ENCODE measurements around the gene PREX1.

PREX1 gene

GRCh38 chr20:48750941-48751635 lies 76.7 kb downstream of the PREX1 start:
- DNase-seq (ENCODE audit: low read depth in 1 of 2, low spot score in 1 of 2): peak in 1 of 2 experiments; percentile 24
- no peak for TF ChIP-seq JUND (IDR thresholded peaks at IDR 0.05; ENCODE audit: low read depth)
- in situ Hi-C loops (cut with HindIII; ENCODE audit: low pct_unique_long_range_greater_than_20kb, low sequenced_read_pairs): no loop called here

DNA sequence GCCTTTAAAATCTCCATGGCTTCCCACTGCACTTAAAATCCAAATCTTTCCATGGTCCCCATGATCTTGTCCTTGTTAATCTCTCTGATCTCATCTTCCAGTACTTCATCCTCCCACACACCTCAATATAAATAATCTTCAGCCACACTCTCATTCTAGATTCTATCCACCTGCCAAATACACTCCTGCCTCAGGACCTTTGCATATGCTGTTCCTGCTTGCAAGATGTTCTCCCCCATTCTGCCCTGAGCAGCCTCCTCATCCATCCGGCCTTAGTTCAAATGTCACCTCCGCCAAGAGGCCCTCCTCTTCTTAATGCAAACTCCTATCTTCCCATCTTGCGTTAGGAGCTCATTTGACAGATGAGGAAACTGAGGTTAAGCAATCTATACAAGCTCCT lies 77.4 kb downstream of the PREX1 start:
- no peak for DNase-seq (ENCODE audit: low read depth in 1 of 2, low spot score in 1 of 2)
- in situ Hi-C loops (cut with HindIII; ENCODE audit: low pct_unique_long_range_greater_than_20kb, low sequenced_read_pairs): no loop called here
- no peak for TF ChIP-seq JUND (IDR thresholded peaks at IDR 0.05; ENCODE audit: low read depth)

- TF ChIP-seq JUND (IDR thresholded peaks at IDR 0.05; ENCODE audit: low read depth): no peak
- in situ Hi-C loops (cut with HindIII; ENCODE audit: low pct_unique_long_range_greater_than_20kb, low sequenced_read_pairs): no loop called here
- DNase-seq (ENCODE audit: low read depth in 1 of 2, low spot score in 1 of 2): no peak
These were observed 78.4 kb downstream of the PREX1 start for GRCh38 chr20:48749437-48749836.

DNA sequence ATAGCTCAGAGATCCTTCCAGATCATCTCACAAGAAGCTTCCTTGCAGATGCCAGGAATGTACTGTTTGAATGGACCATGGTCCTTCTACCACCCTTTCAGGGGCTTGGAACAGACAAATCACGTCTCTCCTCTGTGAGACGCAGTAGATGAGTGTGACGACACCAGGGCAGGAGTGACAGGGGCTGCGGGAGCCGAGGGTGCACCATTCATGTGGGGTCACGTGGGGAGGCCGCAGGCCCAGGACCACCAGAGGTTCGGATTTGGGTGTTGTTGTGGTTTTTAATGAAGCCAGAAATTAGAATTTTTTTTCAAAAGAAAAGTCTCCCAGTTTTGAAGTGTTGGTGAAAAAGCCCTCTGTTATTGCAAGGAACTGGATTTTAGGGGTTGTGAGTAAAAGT lies 79.2 kb downstream of the PREX1 start:
- no peak for DNase-seq (ENCODE audit: low read depth in 1 of 2, low spot score in 1 of 2)
- in situ Hi-C loops (cut with HindIII; ENCODE audit: low pct_unique_long_range_greater_than_20kb, low sequenced_read_pairs): no loop called here
- no peak for TF ChIP-seq JUND (IDR thresholded peaks at IDR 0.05; ENCODE audit: low read depth)

DNA sequence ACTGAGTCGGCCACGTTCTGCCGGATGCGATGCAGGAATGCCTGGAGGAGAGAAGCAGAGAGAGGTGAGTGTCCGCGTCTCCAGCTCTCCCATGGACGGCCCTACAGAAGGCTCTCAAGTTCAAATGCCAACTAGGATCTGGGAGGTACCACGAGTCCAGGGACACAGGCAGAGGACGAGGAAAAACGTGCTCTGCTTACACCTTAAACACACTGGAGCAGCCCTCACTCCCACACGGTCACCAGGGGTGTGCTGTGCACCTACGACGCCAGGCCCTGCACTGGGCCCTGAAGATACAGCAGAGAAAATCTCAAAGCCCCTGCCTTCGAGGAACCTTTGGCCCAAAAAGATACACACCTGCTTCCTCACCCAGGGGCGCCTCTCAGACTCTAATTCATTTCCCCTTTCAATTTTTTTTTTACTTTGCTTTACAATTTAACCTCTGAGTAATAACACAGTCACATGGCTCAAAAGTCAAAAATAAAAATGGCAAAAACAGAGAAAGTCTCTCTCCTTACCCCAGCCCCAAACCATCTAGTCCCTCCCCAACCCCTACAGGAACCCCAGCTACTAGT lies 79.9 kb downstream of the PREX1 start:
- in situ Hi-C loops (cut with HindIII; ENCODE audit: low pct_unique_long_range_greater_than_20kb, low sequenced_read_pairs): no loop called here
- no peak for TF ChIP-seq JUND (IDR thresholded peaks at IDR 0.05; ENCODE audit: low read depth)
- no peak for DNase-seq (ENCODE audit: low read depth in 1 of 2, low spot score in 1 of 2)

DNA sequence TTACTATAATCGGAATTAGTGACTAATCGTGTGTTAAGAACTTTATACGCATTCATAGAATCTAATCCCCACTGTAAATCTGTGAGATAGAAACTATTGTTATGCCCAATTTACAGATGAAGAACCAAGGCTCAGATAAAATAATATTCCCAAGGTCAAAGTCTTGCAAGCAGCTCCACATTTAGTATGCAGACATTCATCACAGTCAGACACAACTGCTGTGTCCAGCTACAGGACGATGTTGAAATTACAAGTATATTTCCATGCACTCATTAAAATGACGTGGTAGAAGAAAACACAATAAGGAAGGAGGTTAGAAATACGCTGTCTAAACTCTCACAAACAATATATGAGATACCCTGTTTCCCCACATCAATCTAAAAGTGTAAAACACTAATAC lies 82.5 kb downstream of the PREX1 start:
- in situ Hi-C loops (cut with HindIII; ENCODE audit: low pct_unique_long_range_greater_than_20kb, low sequenced_read_pairs): no loop called here
- peak in 1 of 2 experiments; percentile 27 for DNase-seq (ENCODE audit: low read depth in 1 of 2, low spot score in 1 of 2)
- TF ChIP-seq JUND (IDR thresholded peaks at IDR 0.05; ENCODE audit: low read depth): no peak

GRCh38 chr20:48744515-48744914 lies 83.3 kb downstream of the PREX1 start:
- in situ Hi-C loops (cut with HindIII; ENCODE audit: low pct_unique_long_range_greater_than_20kb, low sequenced_read_pairs): no loop called here
- DNase-seq (ENCODE audit: low read depth in 1 of 2, low spot score in 1 of 2): no peak
- TF ChIP-seq JUND (IDR thresholded peaks at IDR 0.05; ENCODE audit: low read depth): no peak

DNA sequence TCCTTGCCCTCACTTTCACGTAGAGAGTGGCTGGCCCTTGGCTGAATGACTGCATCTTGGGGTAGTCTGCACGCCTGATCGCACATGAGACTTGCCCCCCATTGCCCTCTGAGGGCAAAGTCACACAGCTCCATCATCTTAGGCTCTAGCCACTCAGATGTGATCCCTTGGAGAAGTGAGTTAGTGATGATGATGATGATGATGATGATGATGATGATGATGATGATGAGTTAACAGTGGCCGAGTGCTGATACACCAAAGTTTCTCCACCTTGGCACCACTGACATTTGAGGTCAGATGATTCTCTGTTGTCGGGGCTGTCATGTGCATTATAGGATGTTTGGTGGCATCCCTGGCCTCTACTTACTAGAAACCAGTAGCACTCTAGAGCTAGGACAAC lies 84.0 kb downstream of the PREX1 start:
- no peak for TF ChIP-seq JUND (IDR thresholded peaks at IDR 0.05; ENCODE audit: low read depth)
- DNase-seq (ENCODE audit: low read depth in 1 of 2, low spot score in 1 of 2): no peak
- in situ Hi-C loops (cut with HindIII; ENCODE audit: low pct_unique_long_range_greater_than_20kb, low sequenced_read_pairs): no loop called here

DNA sequence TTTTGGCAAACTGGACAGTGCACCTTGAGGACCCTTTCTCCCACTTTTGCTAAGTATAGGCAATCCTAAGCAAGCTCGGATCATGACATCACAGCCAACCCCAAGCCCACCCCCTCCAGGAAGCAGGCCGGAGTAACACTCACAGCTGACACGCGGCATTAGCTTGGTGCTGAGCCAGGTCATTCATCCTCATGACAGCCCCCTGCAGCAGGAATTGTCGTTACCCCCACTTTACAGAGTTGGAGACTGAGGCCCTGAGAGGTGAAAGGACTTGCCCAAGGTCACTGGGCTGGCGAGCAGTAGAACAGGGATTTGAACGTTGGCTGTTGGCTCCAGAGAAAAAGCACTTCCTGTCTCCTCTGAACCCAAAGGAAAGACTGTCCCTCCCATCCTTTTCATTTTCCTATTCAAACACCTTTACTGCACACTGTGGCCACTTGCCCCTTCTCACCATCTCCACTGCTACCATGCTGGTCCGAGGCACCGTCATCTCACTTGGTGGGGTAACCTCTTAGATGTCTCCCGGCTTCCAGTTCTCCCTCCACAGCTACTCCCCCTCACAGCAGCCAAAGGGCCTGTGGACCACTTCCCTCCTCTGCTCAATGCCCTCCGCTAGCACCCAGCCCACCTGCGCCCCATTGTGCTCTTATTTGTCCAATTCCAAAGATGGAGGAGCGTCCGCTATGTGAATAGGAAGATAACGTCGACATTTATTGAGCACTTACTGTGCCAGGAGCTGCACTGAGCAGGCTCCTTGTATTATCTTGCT lies 84.7 kb downstream of the PREX1 start:
- in situ Hi-C loops (cut with HindIII; ENCODE audit: low pct_unique_long_range_greater_than_20kb, low sequenced_read_pairs): no loop called here
- no peak for TF ChIP-seq JUND (IDR thresholded peaks at IDR 0.05; ENCODE audit: low read depth)

DNA sequence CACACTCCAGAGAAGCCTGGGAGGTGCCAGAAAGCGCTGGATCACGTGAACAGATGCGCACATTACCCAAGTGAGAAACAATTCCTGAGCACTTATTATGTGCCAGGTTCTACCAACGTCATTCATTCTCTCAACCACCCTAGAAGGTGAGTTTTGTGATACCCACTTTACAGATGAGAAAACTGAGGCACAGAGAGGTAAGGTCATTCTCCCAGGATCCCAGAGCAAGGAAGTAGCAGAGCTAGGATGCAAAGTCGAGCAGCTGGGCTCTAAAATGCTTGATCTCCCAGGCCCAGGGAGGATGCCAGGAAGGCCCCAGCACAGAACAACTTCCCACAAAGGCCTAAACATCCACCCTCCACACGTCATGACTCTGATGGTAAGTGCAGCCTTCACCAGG lies 85.6 kb downstream of the PREX1 start:
- TF ChIP-seq JUND (IDR thresholded peaks at IDR 0.05; ENCODE audit: low read depth): no peak
- in situ Hi-C loops (cut with HindIII; ENCODE audit: low pct_unique_long_range_greater_than_20kb, low sequenced_read_pairs): no loop called here
- no peak for DNase-seq (ENCODE audit: low read depth in 1 of 2, low spot score in 1 of 2)

More for the DNA sequence above, 84.7 kb downstream of the PREX1 start:
- DNase-seq (ENCODE audit: low read depth in 1 of 2, low spot score in 1 of 2): no peak

GRCh38 chr20:48741669-48742068 lies 86.1 kb downstream of the PREX1 start:
- no peak for TF ChIP-seq JUND (IDR thresholded peaks at IDR 0.05; ENCODE audit: low read depth)
- no peak for DNase-seq (ENCODE audit: low read depth in 1 of 2, low spot score in 1 of 2)
- in situ Hi-C loops (cut with HindIII; ENCODE audit: low pct_unique_long_range_greater_than_20kb, low sequenced_read_pairs): no loop called here

DNA sequence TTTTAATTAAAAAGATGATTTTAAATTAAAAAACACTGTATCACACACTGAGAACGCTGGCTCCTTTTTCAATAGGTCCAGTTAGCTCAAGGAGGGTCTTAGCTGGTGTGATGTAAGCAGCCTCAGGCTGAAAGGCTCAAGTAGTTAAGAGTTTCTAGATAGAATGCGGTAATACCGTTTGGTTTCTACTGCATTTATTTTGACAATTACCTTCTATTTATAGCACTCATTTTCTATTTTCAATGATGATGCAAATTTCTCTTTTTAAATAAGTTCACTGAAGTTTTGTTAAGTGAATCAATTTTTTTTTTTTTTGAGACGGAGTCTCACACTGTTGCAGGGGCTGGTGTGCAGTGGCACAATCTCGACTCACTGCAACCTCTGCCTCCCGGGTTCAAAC lies 87.1 kb downstream of the PREX1 start:
- DNase-seq (ENCODE audit: low read depth in 1 of 2, low spot score in 1 of 2): no peak
- no peak for TF ChIP-seq JUND (IDR thresholded peaks at IDR 0.05; ENCODE audit: low read depth)
- in situ Hi-C loops (cut with HindIII; ENCODE audit: low pct_unique_long_range_greater_than_20kb, low sequenced_read_pairs): no loop called here

DNA sequence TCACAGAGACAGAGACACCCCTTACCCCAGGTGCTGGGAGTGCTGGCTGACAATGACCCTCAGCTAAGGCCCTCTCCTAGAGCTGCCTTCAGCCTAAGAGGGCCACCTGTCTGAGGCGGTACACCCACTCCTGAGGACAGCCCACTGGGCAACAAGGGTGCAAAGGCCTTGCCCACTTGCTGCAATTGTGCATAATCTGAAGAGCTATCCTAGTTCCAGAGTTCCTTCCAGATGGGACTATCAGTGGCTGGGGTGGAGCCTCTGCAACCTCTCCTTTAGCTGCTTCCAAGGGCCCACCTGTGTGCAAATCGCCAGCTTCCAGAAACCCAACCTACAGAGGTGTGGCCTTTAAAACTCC lies 87.5 kb downstream of the PREX1 start:
- in situ Hi-C loops (cut with HindIII; ENCODE audit: low pct_unique_long_range_greater_than_20kb, low sequenced_read_pairs): no loop called here
- no peak for TF ChIP-seq JUND (IDR thresholded peaks at IDR 0.05; ENCODE audit: low read depth)
- no peak for DNase-seq (ENCODE audit: low read depth in 1 of 2, low spot score in 1 of 2)

Data from T47D (cell line).